HepG2 (cell line): ENCODE results near the gene ASCL2. TPM values are rescaled to one million over a fixed set of nuclear protein-coding genes. Genes with fewer than 3 reads are reported as not detected.

Source experiments
- ATAC-seq: fragments of 200-7000 bp; cut with Tn5 transposase; 3 replicates; pipeline ENCODE4 v1.9.1; 2020; ENCODE audit warnings: mild to moderate bottlenecking, moderate library complexity
- BruUV-seq: library from RNA; stranded (reverse); fragments of 400-500 nt; replicated peaks from 2 replicates; lab custom pipeline; 2021; lab: Mats Ljungman, UMichigan
- CTCF ChIA-PET: fragments of 300-600 bp; formaldehyde crosslinking; extraction: SDS; loops from one replicate; lab custom pipeline; 2021; ENCODE audit warnings: low total read pairs, inconsistent platforms, low intra/inter-chr PET ratio; lab: Yijun Ruan, JAX
- POLR2A ChIA-PET: fragments of 350-600 bp; sonication (Branson Sonifier 250); formaldehyde crosslinking; loops from one replicate; lab custom pipeline; 2020; ENCODE audit warnings: antibody characterized with exemption, inconsistent platforms; lab: Yijun Ruan, JAX
- DNase-seq: peaks from one replicate; pipeline ENCODE4 v3.0.0-alpha.2; 2015; ENCODE audit warnings: low spot score
- FAIRE-seq: peaks from 3 replicates; lab custom pipeline; 2011; peaks lifted over from hg19 to GRCh38; lab: Jason Lieb, UNC
- H2AFZ ChIP-seq: one replicate; pipeline ENCODE4 v1.6.1; 2011; ENCODE audit warnings: low read length, inconsistent platforms
- H3K27ac ChIP-seq: fragments of 300-600 bp; 3 replicates; pipeline ENCODE4 v1.8.0; 2011; ENCODE audit warnings: mixed run types, mild to moderate bottlenecking, mixed read lengths, low read length, inconsistent platforms; ENCODE audit not compliant: insufficient read depth; ENCODE audit errors: extremely low read length
- H3K27me3 ChIP-seq, 2 experiments: fragments of 200-600 bp in 1 of 2; 2 replicates in 1 of 2; 3 replicates in 1 of 2; pipeline versions ENCODE4 v1.6.0 to v1.8.0; 2011; ENCODE audit warnings: low read length in 2 of 2, mild to moderate bottlenecking in 2 of 2, moderate library complexity in 2 of 2, inconsistent platforms in 1 of 2; ENCODE audit not compliant: insufficient read depth in 2 of 2, control insufficient read depth in 1 of 2
- H3K36me3 ChIP-seq, 2 experiments: fragments of 200-600 bp in 1 of 2; replicated peaks in 1 of 2; 2 replicates in 1 of 2; 3 replicates in 1 of 2; pipeline versions ENCODE4 v1.5.1 to v1.8.0; 2011; ENCODE audit warnings: low read length in 2 of 2, inconsistent platforms in 1 of 2; ENCODE audit not compliant: insufficient read depth in 2 of 2, control insufficient read depth in 1 of 2
- H3K4me1 ChIP-seq: 2 replicates; pipeline ENCODE4 v1.5.1; 2012; ENCODE audit warnings: low read length, inconsistent platforms; ENCODE audit not compliant: insufficient read depth
- H3K4me2 ChIP-seq: 2 replicates; pipeline ENCODE4 v1.6.0; 2011; ENCODE audit warnings: low read depth, low read length, inconsistent platforms
- H3K4me3 ChIP-seq, 3 experiments: fragments of 200-600 bp in 1 of 3; sonication (generic), shearing (Covaris generic) in 1 of 3; replicated peaks in 1 of 3; 2 replicates each; pipeline ENCODE4 v1.5.1; 2011 to 2016; ENCODE audit warnings: low read length in 3 of 3, inconsistent platforms in 2 of 3, low read depth in 2 of 3, mild to moderate bottlenecking in 2 of 3, control low read depth in 1 of 3, mixed read lengths in 1 of 3; ENCODE audit not compliant: insufficient read depth in 1 of 3
- H3K79me2 ChIP-seq: one replicate; pipeline ENCODE4 v1.6.1; 2011; ENCODE audit warnings: low read length, inconsistent platforms; ENCODE audit not compliant: insufficient read depth
- H3K9ac ChIP-seq: 2 replicates; pipeline ENCODE4 v1.6.0; 2011; ENCODE audit warnings: mild to moderate bottlenecking, low read depth, low read length, inconsistent platforms; ENCODE audit not compliant: insufficient read depth
- H3K9me3 ChIP-seq: 2 replicates; pipeline ENCODE4 v1.5.1; 2012; ENCODE audit warnings: mild to moderate bottlenecking, low read length
- H4K20me1 ChIP-seq: 2 replicates; pipeline ENCODE4 v1.6.0; 2011; ENCODE audit warnings: inconsistent platforms, mild to moderate bottlenecking, low read length, moderate library complexity; ENCODE audit not compliant: insufficient read depth
- CAMTA2 ChIP-seq: sonication (generic); formaldehyde crosslinking; IDR thresholded peaks from 2 replicates; pipeline ENCODE4 v1.4.0; 2020; ENCODE audit warnings: mild to moderate bottlenecking, missing genetic modification reagents, borderline replicate concordance
- PITX1 ChIP-seq: sonication (generic); formaldehyde crosslinking; IDR thresholded peaks from 2 replicates; pipeline ENCODE4 v1.5.1; 2020; ENCODE audit warnings: mild to moderate bottlenecking, missing genetic modification reagents
- WGBS: methylation state at CpG from one replicate; pipeline ENCODE4 v1.1.6; 2017; ENCODE audit warnings: low lambda C conversion rate; 5-methylcytosine and 5-hydroxymethylcytosine counted together
- in situ Hi-C: cut with HindIII; loops from 2 replicates; pipeline ENCODE4 v1.10.0; 2017; ENCODE audit warnings: low pct_unique_long_range_greater_than_20kb; ENCODE audit not compliant: extremely low pct_ligation_motif_present
- intact Hi-C: fragments of 100-400 bp; cut with micrococcal nuclease; formaldehyde crosslinking; loops from one replicate; pipeline ENCODE4 v1.10.0; 2022; ENCODE audit not compliant: unreplicated experiment
- polyA plus RNA-seq, 8 experiments: library from polyadenylated mRNA; depleted of rRNA in 3 of 8; stranded (reverse) in 7 of 8; unstranded in 1 of 8; fragments of >200 nt; fragmentation: Illumina TruSeq in 4 of 8; extraction: Trizol in 4 of 8; gene quantifications; 2 replicates each; pipeline versions ENCODE4 v1.2.1 to v1.2.3, GENCODE V29; 2011 to 2016; ENCODE audit warnings: low read depth in 4 of 8, missing spikeins in 1 of 8, mixed read lengths in 1 of 8; ENCODE audit not compliant: insufficient read depth in 1 of 8
- total RNA-seq, 5 experiments: library from RNA; depleted of rRNA; stranded (reverse); fragments of >200 nt; fragmentation: Illumina TruSeq; extraction: Trizol; gene quantifications; 2 replicates each; pipeline ENCODE4 v1.2.3, GENCODE V29; 2016; ENCODE audit warnings: low read depth in 1 of 5
- TF ChIP-seq, protein P1 (sequence below): sonication (generic); formaldehyde crosslinking; conservative IDR thresholded peaks from 2 replicates; pipeline ENCODE4 v1.4.0; 2020; ENCODE audit warnings: missing genetic modification reagents
- TF ChIP-seq, protein P2 (sequence below): sonication (generic); formaldehyde crosslinking; IDR thresholded peaks from 2 replicates; pipeline ENCODE4 v1.8.1; 2022; ENCODE audit warnings: mild to moderate bottlenecking, missing genetic modification reagents
- TF ChIP-seq, protein P3 (sequence below): sonication (generic); formaldehyde crosslinking; IDR thresholded peaks from 2 replicates; pipeline ENCODE4 v1.9.0; 2022; ENCODE audit warnings: missing genetic modification reagents, mild to moderate bottlenecking, borderline replicate concordance
- TF ChIP-seq, protein P4 (sequence below): sonication (generic); formaldehyde crosslinking; IDR thresholded peaks from 2 replicates; pipeline ENCODE4 v1.5.0; 2020; ENCODE audit warnings: mild to moderate bottlenecking, missing genetic modification reagents, moderate library complexity

Gene ASCL2
- total and polyA plus RNA-seq, 2 of the 13 experiments (the other 11 are each of a cell fraction or from before 2014, with no cell fraction given), result 0.07 TPM; not detected in 1

DNA sequence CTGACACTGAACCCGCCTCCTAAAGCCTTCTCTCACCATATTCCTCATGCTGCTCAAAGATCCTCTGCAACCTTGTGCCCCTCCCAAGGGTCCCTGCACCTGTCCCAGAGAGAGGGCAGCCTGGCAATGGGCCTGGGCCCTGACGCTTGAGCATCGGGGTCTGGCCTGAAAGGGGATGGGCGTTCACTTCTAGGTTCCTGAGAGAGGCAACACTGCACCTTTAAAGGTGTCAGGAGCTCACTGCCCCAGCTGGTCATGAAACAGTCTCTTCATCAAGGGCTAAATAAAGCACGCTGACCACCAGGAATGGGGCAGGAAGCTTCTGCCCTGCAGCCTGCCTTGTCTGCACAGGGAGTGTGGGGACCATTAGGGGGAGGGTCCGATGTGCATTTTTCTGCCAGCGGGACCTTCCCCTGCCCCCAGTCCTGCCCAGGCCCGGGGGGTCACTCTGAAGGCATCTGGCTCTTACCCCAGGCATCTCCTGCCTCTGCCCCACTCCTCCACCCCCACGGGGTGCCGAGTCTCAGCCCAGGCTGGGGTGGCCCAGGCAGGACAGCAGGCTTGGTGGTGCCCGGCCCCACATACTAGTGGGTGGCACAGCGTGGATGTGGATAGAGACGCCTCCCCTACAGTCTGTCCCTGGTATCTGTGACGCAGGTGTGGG lies 27.9 kb upstream of the ASCL2 start:
- intact Hi-C loops (no loop called here), in situ Hi-C loops (loop anchor here (5.0 kb wide), 1 partner anchor 101 kb away; no protein-coding TSS in a partner anchor)
- FAIRE-seq (no peak), DNase-seq (no peak), ATAC-seq (no peak)
- H3K27me3 ChIP-seq, result peaks cover 2 to 19% of the 10 kb centered on the region in 2 experiments; a peak in 2 of 5 replicates
- H3K4me2 ChIP-seq, result no peak overlapping the region
- H3K9ac ChIP-seq, result no peak overlapping the region
- ChIA-PET CTCF (interaction anchor here (1.1 to 3.6 kb wide), 6 partner anchors 83 to 132 kb away, joined by 3 to 72 read pairs (median 11); no protein-coding TSS in a partner anchor), POLR2A (interaction anchor here (0.8 kb wide), 1 partner anchor 101 kb away, joined by 3 read pairs; no protein-coding TSS in a partner anchor)
- no peaks in the 10 kb centered on the region for H3K36me3 ChIP-seq
- H3K4me3 ChIP-seq, result no peak overlapping the region
- H3K9me3 ChIP-seq, result no peaks in the 10 kb centered on the region
- H3K27ac ChIP-seq, result no peak overlapping the region
- no TSS peak for BruUV-seq
- WGBS, result 30% methylated on average over 4 of the region's 14 CpGs
- H3K79me2 ChIP-seq, result no peaks in the 10 kb centered on the region
- H4K20me1 ChIP-seq, result no peaks in the 10 kb centered on the region
- H2AFZ ChIP-seq, result no peak overlapping the region
- peaks cover 23% of the 10 kb centered on the region for H3K4me1 ChIP-seq
- TF ChIP-seq, protein P1, sequence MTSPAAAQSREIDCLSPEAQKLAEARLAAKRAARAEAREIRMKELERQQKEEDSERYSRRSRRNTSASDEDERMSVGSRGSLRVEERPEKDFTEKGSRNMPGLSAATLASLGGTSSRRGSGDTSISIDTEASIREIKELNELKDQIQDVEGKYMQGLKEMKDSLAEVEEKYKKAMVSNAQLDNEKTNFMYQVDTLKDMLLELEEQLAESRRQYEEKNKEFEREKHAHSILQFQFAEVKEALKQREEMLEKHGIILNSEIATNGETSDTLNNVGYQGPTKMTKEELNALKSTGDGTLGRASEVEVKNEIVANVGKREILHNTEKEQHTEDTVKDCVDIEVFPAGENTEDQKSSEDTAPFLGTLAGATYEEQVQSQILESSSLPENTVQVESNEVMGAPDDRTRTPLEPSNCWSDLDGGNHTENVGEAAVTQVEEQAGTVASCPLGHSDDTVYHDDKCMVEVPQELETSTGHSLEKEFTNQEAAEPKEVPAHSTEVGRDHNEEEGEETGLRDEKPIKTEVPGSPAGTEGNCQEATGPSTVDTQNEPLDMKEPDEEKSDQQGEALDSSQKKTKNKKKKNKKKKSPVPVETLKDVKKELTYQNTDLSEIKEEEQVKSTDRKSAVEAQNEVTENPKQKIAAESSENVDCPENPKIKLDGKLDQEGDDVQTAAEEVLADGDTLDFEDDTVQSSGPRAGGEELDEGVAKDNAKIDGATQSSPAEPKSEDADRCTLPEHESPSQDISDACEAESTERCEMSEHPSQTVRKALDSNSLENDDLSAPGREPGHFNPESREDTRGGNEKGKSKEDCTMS (CRISPR knock-in tag), result no peak
- no peak for TF ChIP-seq PITX1 (CRISPR knock-in tag)
- TF ChIP-seq, protein P2, sequence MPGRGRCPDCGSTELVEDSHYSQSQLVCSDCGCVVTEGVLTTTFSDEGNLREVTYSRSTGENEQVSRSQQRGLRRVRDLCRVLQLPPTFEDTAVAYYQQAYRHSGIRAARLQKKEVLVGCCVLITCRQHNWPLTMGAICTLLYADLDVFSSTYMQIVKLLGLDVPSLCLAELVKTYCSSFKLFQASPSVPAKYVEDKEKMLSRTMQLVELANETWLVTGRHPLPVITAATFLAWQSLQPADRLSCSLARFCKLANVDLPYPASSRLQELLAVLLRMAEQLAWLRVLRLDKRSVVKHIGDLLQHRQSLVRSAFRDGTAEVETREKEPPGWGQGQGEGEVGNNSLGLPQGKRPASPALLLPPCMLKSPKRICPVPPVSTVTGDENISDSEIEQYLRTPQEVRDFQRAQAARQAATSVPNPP (CRISPR knock-in tag), result no peak
- TF ChIP-seq, protein P3, sequence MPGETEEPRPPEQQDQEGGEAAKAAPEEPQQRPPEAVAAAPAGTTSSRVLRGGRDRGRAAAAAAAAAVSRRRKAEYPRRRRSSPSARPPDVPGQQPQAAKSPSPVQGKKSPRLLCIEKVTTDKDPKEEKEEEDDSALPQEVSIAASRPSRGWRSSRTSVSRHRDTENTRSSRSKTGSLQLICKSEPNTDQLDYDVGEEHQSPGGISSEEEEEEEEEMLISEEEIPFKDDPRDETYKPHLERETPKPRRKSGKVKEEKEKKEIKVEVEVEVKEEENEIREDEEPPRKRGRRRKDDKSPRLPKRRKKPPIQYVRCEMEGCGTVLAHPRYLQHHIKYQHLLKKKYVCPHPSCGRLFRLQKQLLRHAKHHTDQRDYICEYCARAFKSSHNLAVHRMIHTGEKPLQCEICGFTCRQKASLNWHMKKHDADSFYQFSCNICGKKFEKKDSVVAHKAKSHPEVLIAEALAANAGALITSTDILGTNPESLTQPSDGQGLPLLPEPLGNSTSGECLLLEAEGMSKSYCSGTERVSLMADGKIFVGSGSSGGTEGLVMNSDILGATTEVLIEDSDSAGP (CRISPR knock-in tag), result no peak
- TF ChIP-seq, protein P4, sequence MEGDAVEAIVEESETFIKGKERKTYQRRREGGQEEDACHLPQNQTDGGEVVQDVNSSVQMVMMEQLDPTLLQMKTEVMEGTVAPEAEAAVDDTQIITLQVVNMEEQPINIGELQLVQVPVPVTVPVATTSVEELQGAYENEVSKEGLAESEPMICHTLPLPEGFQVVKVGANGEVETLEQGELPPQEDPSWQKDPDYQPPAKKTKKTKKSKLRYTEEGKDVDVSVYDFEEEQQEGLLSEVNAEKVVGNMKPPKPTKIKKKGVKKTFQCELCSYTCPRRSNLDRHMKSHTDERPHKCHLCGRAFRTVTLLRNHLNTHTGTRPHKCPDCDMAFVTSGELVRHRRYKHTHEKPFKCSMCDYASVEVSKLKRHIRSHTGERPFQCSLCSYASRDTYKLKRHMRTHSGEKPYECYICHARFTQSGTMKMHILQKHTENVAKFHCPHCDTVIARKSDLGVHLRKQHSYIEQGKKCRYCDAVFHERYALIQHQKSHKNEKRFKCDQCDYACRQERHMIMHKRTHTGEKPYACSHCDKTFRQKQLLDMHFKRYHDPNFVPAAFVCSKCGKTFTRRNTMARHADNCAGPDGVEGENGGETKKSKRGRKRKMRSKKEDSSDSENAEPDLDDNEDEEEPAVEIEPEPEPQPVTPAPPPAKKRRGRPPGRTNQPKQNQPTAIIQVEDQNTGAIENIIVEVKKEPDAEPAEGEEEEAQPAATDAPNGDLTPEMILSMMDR, result no peak
- TF ChIP-seq CAMTA2, result no peak
